ENCODE results near the gene CRAMP1.
A peak's percentile ranks its signal among the peaks of the same experiment; 100 is the strongest.
"Not testable (repeated sequence)": the region's sequence is repeated elsewhere in the genome, so short reads cannot be mapped to it uniquely, and the experiment has no call there.

Gene CRAMP1

DNA sequence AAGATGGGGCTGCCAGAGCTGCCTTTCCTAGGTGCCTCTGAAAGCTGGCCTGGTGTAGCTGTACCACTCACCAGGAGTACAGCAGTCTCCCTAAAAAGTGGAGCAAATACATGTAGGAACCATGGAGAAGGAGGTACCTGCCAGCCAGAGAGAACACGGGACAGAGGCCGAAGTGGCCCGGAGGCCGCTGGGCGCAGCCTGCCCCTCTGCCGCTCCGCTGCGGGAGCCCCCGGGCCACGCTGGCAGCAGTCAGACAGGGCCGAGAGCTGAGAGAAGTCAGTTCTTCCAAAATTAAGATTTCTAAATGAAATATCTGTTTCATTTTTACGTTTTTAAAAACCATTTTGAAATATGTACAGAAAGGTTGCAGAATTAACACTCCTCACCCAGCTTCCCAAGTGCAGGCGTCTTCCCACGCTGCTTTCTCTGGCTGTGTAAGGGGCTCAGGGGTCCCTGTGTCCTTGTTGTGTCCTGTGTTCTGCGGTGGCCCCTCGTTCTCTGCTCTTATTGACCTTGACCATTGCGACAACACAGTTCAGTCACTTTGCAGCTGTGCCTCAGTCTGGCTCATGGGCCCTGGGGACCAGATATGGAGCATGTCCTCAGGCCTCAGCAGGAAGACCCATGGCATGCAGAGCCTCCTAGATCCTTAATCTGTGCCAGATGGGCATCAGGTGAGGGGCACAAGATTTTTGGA lies 98.8 kb downstream of the CRAMP1 start:
- no peak for DNase-seq (ENCODE audit: low read depth)

DNA sequence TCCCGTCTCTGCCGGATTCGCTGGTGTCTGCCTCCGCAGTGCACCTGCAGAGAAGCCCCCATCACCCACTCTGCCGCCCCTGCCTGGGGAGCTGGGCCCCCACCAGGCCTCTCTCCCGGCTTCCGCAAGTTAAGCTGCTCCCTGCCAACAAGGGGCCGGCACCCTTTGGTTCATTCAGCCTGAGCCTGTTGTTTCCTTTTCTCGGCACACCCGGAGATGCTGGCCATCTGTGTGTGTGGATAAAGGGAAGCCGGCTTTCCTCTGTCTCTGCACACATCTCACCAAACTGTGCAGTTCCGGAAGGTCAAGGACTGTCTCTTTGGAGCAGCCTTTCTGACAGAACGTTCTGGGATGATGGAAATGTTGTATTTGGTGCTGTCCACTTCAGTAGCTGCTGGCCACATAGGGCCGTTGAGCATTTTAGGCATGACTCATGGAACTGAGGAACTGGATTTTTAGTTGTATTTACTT lies 100.7 kb downstream of the CRAMP1 start:
- no peak for DNase-seq (ENCODE audit: low read depth)

DNA sequence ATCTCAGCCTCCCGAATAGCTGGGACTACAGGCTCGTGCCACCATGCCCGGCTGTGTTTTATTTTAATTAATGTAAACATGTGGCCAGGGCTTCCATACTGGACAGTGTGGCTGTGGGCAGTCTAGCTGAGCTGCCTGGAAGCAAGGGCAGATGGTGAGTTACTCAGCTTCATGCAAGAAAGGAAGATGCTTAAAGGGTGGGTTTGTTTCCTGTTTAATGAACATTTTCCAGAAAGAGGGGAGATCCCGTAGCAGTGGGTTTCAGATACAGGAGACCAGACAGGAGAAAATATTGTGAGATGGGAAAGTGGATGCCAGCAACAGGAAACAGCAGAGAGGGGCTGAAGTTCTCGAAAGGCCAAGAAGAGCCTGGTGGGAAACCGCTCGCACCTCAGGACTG lies 101.2 kb downstream of the CRAMP1 start:
- DNase-seq (ENCODE audit: low read depth): no peak

DNA sequence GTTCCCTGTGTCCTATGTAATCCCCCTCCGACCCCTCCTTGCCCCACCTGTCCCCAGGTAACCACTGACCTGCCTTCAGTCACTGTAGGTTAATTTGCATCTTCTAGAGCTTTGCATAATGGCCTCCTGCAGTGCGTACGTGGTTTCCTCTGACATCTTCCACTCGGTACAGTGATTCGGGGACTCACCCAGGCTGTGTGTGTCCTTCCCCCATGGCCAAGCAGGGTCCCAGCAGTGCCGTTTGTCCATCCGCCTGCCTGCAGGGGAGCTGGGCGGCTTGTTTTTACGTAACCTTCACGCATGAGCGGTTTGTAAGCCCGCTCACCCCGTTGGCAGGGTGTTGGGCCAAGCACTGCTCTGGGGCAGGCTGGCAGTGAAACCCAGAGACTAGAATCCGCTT lies 101.8 kb downstream of the CRAMP1 start:
- DNase-seq (ENCODE audit: low read depth): no peak

DNA sequence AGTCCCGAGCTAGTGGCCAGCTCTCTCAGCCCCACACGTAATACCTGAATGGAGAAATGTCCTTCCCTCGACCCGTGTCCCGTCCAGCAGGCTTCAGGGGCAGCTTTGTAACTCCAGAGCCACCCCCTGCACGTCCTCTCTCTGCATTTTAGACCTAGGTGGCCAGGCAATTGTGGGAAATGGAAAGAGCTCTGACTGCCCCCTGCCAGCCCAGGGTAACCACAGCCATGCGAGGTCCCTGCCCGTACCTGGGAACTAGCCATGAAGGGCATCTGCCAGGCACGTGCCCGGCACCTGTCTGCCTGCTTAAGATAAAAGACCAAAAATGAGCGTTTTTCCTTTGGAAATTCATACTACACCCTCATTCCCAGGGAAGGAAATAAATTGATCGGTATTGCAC lies 103.1 kb downstream of the CRAMP1 start:
- no peak for DNase-seq (ENCODE audit: low read depth)

DNA sequence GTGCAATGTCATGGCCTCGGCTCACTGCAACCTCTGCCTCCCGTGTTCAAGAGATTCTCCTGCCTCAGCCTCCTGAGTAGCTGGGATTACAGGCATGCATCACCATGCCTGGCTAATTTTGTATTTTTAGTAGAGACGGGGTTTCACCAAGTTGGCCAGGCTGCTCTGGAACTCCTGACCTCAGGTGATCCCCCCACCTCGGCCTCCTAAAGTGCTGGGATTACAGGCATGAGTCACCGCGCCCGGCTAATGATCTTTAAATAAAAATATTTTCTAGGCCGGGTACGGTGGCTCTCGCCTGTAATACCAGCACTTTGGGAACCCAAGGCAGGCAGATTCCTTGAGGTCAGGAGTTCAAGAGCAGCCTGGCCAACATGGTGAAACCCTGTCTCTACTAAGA lies 106.1 kb downstream of the CRAMP1 start:
- DNase-seq (ENCODE audit: low read depth): not testable (repeated sequence)

DNA sequence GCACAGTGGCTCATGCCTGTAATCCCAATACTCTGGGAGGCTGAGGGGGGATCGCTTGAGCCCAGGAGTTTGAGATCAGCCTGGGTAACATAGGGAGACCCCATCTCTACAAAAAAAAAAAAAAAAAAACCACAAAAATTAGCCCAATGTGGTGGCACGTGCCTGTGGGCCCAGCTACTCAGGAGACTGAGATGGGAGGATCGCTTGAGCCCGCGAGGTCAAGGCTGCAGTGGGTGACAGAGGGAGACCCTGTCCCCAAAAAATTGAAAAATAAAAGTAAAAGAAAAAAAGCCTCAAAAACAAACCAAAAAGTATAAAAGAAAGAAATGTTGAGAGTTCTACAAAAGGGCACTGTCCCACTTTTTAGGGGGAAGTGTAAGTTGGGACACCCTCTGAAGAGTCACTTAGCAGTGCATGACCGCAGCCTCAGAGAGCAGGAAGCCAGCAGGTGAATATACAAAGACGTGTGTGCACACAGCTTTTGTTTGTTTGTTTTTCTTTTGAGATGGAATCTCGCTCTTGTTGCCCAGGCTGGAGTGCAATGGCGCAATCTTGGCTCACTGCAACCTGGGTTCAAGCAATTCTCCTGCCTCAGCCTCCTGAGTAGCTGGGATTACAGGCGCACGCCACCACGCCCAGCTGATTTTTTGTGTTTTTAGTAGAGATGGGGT lies 107.5 kb downstream of the CRAMP1 start:
- not testable (repeated sequence) for DNase-seq (ENCODE audit: low read depth)

DNA sequence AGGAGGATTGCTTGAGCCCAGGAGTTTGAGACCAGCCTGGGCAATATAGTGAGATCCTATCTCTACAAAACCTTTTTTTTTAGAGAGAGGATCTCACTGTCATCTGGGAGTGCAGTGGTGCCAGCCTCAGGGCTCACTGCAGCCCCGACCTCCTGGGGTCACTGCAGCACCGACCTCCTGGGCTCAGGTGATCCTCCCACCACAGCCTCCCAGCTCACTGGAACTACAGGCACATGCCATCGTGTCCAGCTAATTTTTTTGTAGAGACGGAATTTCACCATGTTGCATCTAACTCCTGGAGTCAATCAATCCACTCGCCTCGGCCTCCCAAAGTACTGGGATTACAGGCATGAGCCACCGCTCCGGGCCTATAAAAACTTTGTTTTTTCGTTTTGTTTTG lies 109.2 kb downstream of the CRAMP1 start:
- DNase-seq (ENCODE audit: low read depth): no peak

DNA sequence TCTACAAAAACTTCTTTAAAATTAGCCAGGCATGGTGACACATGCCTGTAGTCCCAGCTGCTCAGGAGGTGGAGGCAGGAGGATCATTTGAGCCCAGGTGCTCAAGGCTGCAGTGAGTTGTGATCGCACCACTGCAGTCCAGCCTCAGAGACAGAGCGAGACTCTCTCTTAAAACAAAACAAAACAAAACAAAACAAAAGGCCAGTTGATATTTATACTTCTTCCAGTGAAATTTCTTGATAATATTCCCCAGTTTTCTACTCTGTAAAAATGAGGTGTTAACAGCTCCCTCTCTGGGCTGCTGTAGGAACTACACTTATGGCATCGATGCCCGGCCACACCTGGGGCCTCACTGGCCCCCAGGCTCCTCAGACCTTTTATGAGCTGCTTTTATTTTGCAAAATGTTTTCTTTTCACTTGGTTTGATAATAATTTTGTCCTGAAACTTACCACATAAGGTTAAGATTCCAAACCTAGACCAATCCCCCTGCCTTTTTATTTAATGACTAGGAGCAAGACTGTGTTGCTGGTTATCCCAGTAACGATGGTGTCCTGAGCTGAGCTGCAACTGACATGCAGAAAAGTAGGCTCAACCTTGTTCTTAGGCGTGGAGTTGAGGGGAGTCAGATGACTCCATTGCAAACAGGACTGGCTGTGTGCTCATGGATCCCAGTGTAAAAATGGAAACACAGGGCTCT lies 111.4 kb downstream of the CRAMP1 start:
- DNase-seq (ENCODE audit: low read depth): peak; percentile 17

DNA sequence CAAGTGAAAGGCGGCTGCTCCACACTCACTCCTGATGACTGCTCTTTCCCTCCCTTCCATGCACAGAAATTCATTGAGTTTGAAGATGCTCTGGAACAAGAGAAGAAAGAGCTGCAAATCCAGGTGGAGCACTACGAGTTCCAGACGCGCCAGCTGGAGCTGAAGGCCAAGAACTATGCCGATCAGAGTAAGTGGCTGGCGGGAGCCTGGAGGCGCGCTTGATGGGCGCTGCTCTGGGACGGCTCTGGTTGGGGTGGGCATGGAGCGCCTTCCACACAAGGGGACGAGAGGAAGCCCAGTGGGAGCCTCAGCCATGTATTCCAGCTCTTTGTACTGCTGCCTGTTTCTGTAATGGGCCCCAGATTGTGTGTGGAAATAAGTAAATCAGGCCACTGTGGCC lies 112.3 kb downstream of the CRAMP1 start:
- no peak for DNase-seq (ENCODE audit: low read depth)

DNA sequence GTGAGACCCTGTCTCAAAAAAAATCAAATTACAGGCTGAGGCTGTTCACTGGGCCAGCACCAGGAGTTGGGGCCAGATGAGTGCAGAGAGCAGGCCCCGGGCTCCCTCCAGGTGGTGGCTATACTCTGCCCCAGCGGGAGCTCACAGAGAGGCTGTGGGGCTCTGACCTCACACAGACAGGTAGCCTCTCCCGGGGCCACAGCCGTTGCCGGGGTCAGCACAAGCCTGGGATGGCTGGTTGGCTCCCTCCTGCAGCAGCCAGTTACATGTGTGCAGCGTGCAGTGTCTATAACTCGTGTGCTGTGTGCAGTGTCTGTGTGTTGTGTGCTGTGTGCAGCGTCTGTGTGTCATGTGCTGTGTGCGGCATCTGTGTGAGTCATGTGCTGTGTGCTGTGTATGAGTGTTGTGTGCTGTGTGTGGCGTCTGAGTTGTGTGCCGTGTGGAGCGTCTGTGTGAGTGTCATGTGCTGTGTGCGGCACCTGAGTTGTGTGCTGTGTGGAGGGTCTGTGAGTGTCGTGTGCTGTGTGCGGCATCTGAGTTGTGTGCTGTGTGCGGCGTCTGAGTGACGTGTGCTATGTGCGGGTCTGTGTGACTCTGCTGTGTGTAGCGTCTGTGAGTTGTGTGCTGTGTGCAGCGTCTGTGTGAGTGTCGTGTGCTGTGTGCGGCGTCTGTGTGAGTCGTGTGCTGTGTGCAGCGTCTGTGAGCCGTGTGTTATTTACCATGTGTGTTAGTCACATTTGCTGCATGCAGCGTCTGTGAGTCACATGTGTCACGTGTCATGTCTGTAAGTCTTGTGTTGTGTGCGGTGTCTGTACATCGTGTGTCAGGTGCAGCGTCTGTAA lies 114.7 kb downstream of the CRAMP1 start:
- DNase-seq (ENCODE audit: low read depth): no peak

Measured in activated T-helper 1 cell treated with Interleukin-2 at 50 U/mL for 16 hours (primary cell).